HEK293T (cell line): ENCODE data around the gene NDUFS4.
"Not testable (repeated sequence)": the region's sequence is repeated elsewhere in the genome, so short reads cannot be mapped to it uniquely, and the experiment has no call there.

Source experiments
- CTCF ChIA-PET: fragments of 350-600 bp; formaldehyde crosslinking; extraction: SDS; loops from one replicate; lab custom pipeline; 2021; ENCODE audit warnings: antibody characterized with exemption, inconsistent platforms; lab: Yijun Ruan, JAX
- POLR2A ChIA-PET: fragments of 350-600 bp; formaldehyde crosslinking; extraction: SDS; loops from one replicate; lab custom pipeline; 2020; ENCODE audit warnings: antibody characterized with exemption, inconsistent platforms; lab: Yijun Ruan, JAX
- DNase-seq: peaks from one replicate; pipeline ENCODE4 v3.0.0; 2012; ENCODE audit warnings: mixed read lengths; ENCODE audit errors: extremely low spot score
- ARNT ChIP-seq: fragments of 450-650 bp; IDR thresholded peaks from 2 replicates; pipeline ENCODE4 v1.6.1; 2017; ENCODE audit warnings: mild to moderate bottlenecking
- BHLHE40 ChIP-seq: fragments of 450-650 bp; IDR thresholded peaks from 2 replicates; pipeline ENCODE4 v1.6.1; 2016; ENCODE audit warnings: mild to moderate bottlenecking, moderate library complexity, borderline replicate concordance
- CTBP1 ChIP-seq: fragments of 450-650 bp; IDR thresholded peaks from 2 replicates; pipeline ENCODE4 v1.6.1; 2016; ENCODE audit warnings: borderline replicate concordance
- ELF4 ChIP-seq: fragments of 450-650 bp; IDR thresholded peaks from 2 replicates; pipeline ENCODE4 v1.6.1; 2017; ENCODE audit warnings: antibody characterized with exemption
- FOXA1 ChIP-seq: fragments of 450-650 bp; IDR thresholded peaks from 2 replicates; pipeline ENCODE4 v1.6.1; 2016; ENCODE audit warnings: mild to moderate bottlenecking
- FOXK2 ChIP-seq: fragments of 450-650 bp; IDR thresholded peaks from 2 replicates; pipeline ENCODE4 v1.6.1; 2016; ENCODE audit warnings: mild to moderate bottlenecking
- FOXM1 ChIP-seq: fragments of 450-650 bp; IDR thresholded peaks from 2 replicates; pipeline ENCODE4 v1.6.1; 2017; ENCODE audit warnings: mild to moderate bottlenecking, borderline replicate concordance
- HDGF ChIP-seq: fragments of 450-650 bp; IDR thresholded peaks from 2 replicates; pipeline ENCODE4 v1.6.1; 2017; ENCODE audit warnings: antibody characterized with exemption, borderline replicate concordance
- L3MBTL2 ChIP-seq: fragments of 450-650 bp; conservative IDR thresholded peaks from 2 replicates; pipeline ENCODE4 v1.6.1; 2016; ENCODE audit warnings: mild to moderate bottlenecking
- LEF1 ChIP-seq: fragments of 450-650 bp; IDR thresholded peaks from 2 replicates; pipeline ENCODE4 v1.6.1; 2017; ENCODE audit warnings: mild to moderate bottlenecking, borderline replicate concordance
- NFRKB ChIP-seq: fragments of 450-650 bp; IDR thresholded peaks from 2 replicates; pipeline ENCODE4 v1.6.1; 2016; ENCODE audit warnings: mild to moderate bottlenecking, moderate library complexity
- PKNOX1 ChIP-seq: fragments of 450-650 bp; IDR thresholded peaks from 2 replicates; pipeline ENCODE4 v1.6.1; 2016
- SP1 ChIP-seq: fragments of 450-650 bp; IDR thresholded peaks from 2 replicates; pipeline ENCODE4 v1.6.1; 2017
- SUZ12 ChIP-seq: fragments of 450-650 bp; IDR thresholded peaks from 2 replicates; pipeline ENCODE4 v1.6.1; 2016; ENCODE audit warnings: mild to moderate bottlenecking
- TARDBP ChIP-seq: fragments of 450-650 bp; IDR thresholded peaks from 2 replicates; pipeline ENCODE4 v1.6.1; 2016
- ZNF384 ChIP-seq: fragments of 450-650 bp; IDR thresholded peaks from 2 replicates; pipeline ENCODE4 v1.6.1; 2016

Gene NDUFS4

GRCh38 chr5:53542926-53543325 is 17.5 kb upstream of the NDUFS4 start:
- TF ChIP-seq L3MBTL2: no peak
- TF ChIP-seq FOXA1: no peak
- no peak for TF ChIP-seq BHLHE40
- no peak for TF ChIP-seq PKNOX1
- TF ChIP-seq SP1: no peak
- TF ChIP-seq ARNT: no peak
- TF ChIP-seq LEF1: no peak
- TF ChIP-seq ELF4: no peak
- no peak for TF ChIP-seq HDGF
- TF ChIP-seq TARDBP: no peak
- TF ChIP-seq CTBP1: no peak
- TF ChIP-seq FOXM1: no peak
- TF ChIP-seq FOXK2: no peak
- no peak for TF ChIP-seq NFRKB
- CTCF ChIA-PET: no interaction called here
- POLR2A ChIA-PET: no interaction called here
- no peak for DNase-seq

- CTCF ChIA-PET: no interaction called here
- no peak for TF ChIP-seq LEF1
- POLR2A ChIA-PET: no interaction called here
- DNase-seq: no peak
These were observed 17.0 kb upstream of the NDUFS4 start for GRCh38 chr5:53543401-53543800.

- ChIA-PET POLR2A (no interaction called here), CTCF (no interaction called here)
- TF ChIP-seq NFRKB: no peak
- no peak for TF ChIP-seq SUZ12
- no peak for TF ChIP-seq SP1
- TF ChIP-seq FOXM1: no peak
- TF ChIP-seq L3MBTL2: no peak
- TF ChIP-seq FOXA1: no peak
- no peak for TF ChIP-seq ARNT
- TF ChIP-seq TARDBP: no peak
- no peak for TF ChIP-seq ZNF384
- TF ChIP-seq LEF1: no peak
- TF ChIP-seq ELF4: no peak
- TF ChIP-seq PKNOX1: no peak
- DNase-seq: no peak
These were observed 14.7 kb upstream of the NDUFS4 start for GRCh38 chr5:53545744-53546143.

- DNase-seq: no peak
- ChIA-PET POLR2A (no interaction called here), CTCF (no interaction called here)
- no peak for TF ChIP-seq FOXM1
- TF ChIP-seq NFRKB: no peak
- no peak for TF ChIP-seq CTBP1
- no peak for TF ChIP-seq SP1
- no peak for TF ChIP-seq L3MBTL2
- TF ChIP-seq LEF1: no peak
- no peak for TF ChIP-seq FOXK2
- no peak for TF ChIP-seq SUZ12
- no peak for TF ChIP-seq BHLHE40
These were observed 13.2 kb upstream of the NDUFS4 start for GRCh38 chr5:53547226-53547625.

- DNase-seq, POLR2A ChIA-PET, CTCF ChIA-PET: not testable (repeated sequence)
These were observed 11.9 kb upstream of the NDUFS4 start for GRCh38 chr5:53548501-53548900.

GRCh38 chr5:53549792-53550191 is 10.6 kb upstream of the NDUFS4 start:
- no peak for TF ChIP-seq CTBP1
- ChIA-PET POLR2A (no interaction called here), CTCF (no interaction called here)
- no peak for DNase-seq

GRCh38 chr5:53552561-53552960 is 7.9 kb upstream of the NDUFS4 start:
- POLR2A ChIA-PET: no interaction called here
- no peak for TF ChIP-seq LEF1
- no peak for TF ChIP-seq FOXA1
- CTCF ChIA-PET: no interaction called here
- no peak for DNase-seq

GRCh38 chr5:53554444-53554843 is 6.0 kb upstream of the NDUFS4 start:
- CTCF ChIA-PET: no interaction called here

More at GRCh38 chr5:53554444-53554843, 6.0 kb upstream of the NDUFS4 start:
- TF ChIP-seq ARNT (no peak), PKNOX1 (no peak), HDGF (no peak), ZNF384 (no peak), SUZ12 (no peak), ELF4 (no peak), SP1 (no peak), FOXA1 (no peak), LEF1 (no peak), FOXK2 (no peak), FOXM1 (no peak), CTBP1 (no peak), NFRKB (no peak), L3MBTL2 (no peak), BHLHE40 (no peak)
- no peak for DNase-seq
- POLR2A ChIA-PET: no interaction called here
